ENCODE measurements around the gene FKBP14. TPM values are rescaled to one million over a fixed set of nuclear protein-coding genes. Genes with fewer than 3 reads are reported as not detected.

The FKBP14 gene
- total RNA-seq, 2 donors from 2014 or later: 9.6 to 22.7 TPM

GRCh38 chr7:30027065-30027456 lies 559 bp upstream of the FKBP14 start:
- Histone ChIP-seq H3K27ac (peak overlapping the region; percentile 87 to 95 (median 91)), H3K36me3 (replicated peaks in 1 of 2; ENCODE audit: insufficient read depth in 1 of 2, low read depth in 2 of 2) (no peaks in the 10 kb centered on the region), H3K9me3 (no peaks in the 10 kb centered on the region), H3K4me3 (peak overlapping the region in 1 of 2 donors; percentile 52), H3K4me1 (peaks cover 42% of the 10 kb centered on the region), H3K27me3 (no peaks in the 10 kb centered on the region)
- intact Hi-C loops (cut with DNase I): no loop called here
- peak; percentile 51 to 68 (median 60) for DNase-seq
- peak; percentile 57 for ATAC-seq
- TF ChIP-seq POLR2A (IDR thresholded peaks at IDR 0.05): peak in 1 of 3 donors; percentile 55
- TF ChIP-seq, protein P1, sequence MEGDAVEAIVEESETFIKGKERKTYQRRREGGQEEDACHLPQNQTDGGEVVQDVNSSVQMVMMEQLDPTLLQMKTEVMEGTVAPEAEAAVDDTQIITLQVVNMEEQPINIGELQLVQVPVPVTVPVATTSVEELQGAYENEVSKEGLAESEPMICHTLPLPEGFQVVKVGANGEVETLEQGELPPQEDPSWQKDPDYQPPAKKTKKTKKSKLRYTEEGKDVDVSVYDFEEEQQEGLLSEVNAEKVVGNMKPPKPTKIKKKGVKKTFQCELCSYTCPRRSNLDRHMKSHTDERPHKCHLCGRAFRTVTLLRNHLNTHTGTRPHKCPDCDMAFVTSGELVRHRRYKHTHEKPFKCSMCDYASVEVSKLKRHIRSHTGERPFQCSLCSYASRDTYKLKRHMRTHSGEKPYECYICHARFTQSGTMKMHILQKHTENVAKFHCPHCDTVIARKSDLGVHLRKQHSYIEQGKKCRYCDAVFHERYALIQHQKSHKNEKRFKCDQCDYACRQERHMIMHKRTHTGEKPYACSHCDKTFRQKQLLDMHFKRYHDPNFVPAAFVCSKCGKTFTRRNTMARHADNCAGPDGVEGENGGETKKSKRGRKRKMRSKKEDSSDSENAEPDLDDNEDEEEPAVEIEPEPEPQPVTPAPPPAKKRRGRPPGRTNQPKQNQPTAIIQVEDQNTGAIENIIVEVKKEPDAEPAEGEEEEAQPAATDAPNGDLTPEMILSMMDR (IDR thresholded peaks at IDR 0.05): no peak
- WGBS, 2 donors: 0% methylated on average over 10 of the region's 10 CpGs

GRCh38 chr7:30023524-30023923 lies 3.0 kb downstream of the FKBP14 start:
- Histone ChIP-seq H3K27ac (no peak overlapping the region), H3K4me1 (peaks cover 27% of the 10 kb centered on the region), H3K36me3 (replicated peaks in 1 of 2; ENCODE audit: insufficient read depth in 1 of 2, low read depth in 2 of 2) (no peaks in the 10 kb centered on the region), H3K9me3 (no peaks in the 10 kb centered on the region), H3K27me3 (no peaks in the 10 kb centered on the region), H3K4me3 (no peak overlapping the region)
- ATAC-seq: no peak
- intact Hi-C loops (cut with DNase I): no loop called here
- WGBS, 2 donors: 88 to 89% methylated on average over 6 of the region's 6 CpGs
- no peak for DNase-seq
- TF ChIP-seq POLR2A (IDR thresholded peaks at IDR 0.05): no peak
- TF ChIP-seq, protein P1 (IDR thresholded peaks at IDR 0.05): no peak

DNA sequence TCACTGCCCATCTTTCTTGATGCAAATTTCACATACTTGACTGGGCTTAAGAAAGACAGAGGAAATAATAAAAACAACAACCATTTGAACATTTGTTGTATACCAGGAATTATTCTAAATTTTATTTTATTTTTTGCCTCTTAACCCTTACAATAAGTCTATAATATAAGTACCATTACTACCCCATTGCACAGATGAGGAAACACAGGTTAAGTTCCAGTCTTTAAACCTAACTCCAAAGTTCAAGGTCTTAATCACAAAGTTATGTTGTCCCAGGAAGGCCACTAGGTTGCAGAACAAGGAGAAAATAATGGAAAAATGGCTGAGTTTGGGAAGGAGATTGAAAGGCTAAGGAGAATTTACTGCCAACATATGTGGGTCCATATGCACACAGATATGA lies 3.5 kb downstream of the FKBP14 start:
- Histone ChIP-seq H3K4me3 (no peak overlapping the region), H3K36me3 (replicated peaks in 1 of 2; ENCODE audit: insufficient read depth in 1 of 2, low read depth in 2 of 2) (no peaks in the 10 kb centered on the region), H3K27me3 (no peaks in the 10 kb centered on the region), H3K27ac (no peak overlapping the region), H3K9me3 (no peaks in the 10 kb centered on the region), H3K4me1 (peaks cover 27% of the 10 kb centered on the region)
- intact Hi-C loops (cut with DNase I): no loop called here
- TF ChIP-seq POLR2A (IDR thresholded peaks at IDR 0.05): no peak
- TF ChIP-seq, protein P1 (IDR thresholded peaks at IDR 0.05): no peak
- DNase-seq: no peak
- ATAC-seq: no peak

- Histone ChIP-seq H3K4me1 (peaks cover 25% of the 10 kb centered on the region), H3K4me3 (no peak overlapping the region), H3K27me3 (no peaks in the 10 kb centered on the region), H3K27ac (no peak overlapping the region), H3K36me3 (replicated peaks in 1 of 2; ENCODE audit: insufficient read depth in 1 of 2, low read depth in 2 of 2) (peaks cover 0 to 3% of the 10 kb centered on the region in 2 donors), H3K9me3 (no peaks in the 10 kb centered on the region)
- WGBS, 2 donors: 24 to 26% methylated on average over 1 of the region's 1 CpG
- no peak for DNase-seq
- intact Hi-C loops (cut with DNase I): no loop called here
- ATAC-seq: no peak
- no peak for TF ChIP-seq POLR2A (IDR thresholded peaks at IDR 0.05)
- TF ChIP-seq, protein P1 (IDR thresholded peaks at IDR 0.05): no peak
Measured at GRCh38 chr7:30020535-30020934, 6.0 kb downstream of the FKBP14 start.

GRCh38 chr7:30019960-30020359 lies 6.5 kb downstream of the FKBP14 start:
- no peak for TF ChIP-seq POLR2A (IDR thresholded peaks at IDR 0.05)
- TF ChIP-seq, protein P1 (IDR thresholded peaks at IDR 0.05): no peak
- peaks cover 0 to 3% of the 10 kb centered on the region in 2 donors for H3K36me3 ChIP-seq (replicated peaks in 1 of 2; ENCODE audit: insufficient read depth in 1 of 2, low read depth in 2 of 2)
- H3K27me3 ChIP-seq: no peaks in the 10 kb centered on the region
- DNase-seq (no peak), ATAC-seq (no peak)
- WGBS, 2 donors: 94 to 97% methylated on average over 1 of the region's 1 CpG
- intact Hi-C loops (cut with DNase I): no loop called here
- H3K4me3 ChIP-seq: no peak overlapping the region
- H3K9me3 ChIP-seq: no peaks in the 10 kb centered on the region
- H3K4me1 ChIP-seq: peaks cover 19% of the 10 kb centered on the region
- no peak overlapping the region for H3K27ac ChIP-seq

Data from body of pancreas (tissue), 4 donors.